ENCODE measurements around the gene SLC43A3.

Gene SLC43A3

DNA sequence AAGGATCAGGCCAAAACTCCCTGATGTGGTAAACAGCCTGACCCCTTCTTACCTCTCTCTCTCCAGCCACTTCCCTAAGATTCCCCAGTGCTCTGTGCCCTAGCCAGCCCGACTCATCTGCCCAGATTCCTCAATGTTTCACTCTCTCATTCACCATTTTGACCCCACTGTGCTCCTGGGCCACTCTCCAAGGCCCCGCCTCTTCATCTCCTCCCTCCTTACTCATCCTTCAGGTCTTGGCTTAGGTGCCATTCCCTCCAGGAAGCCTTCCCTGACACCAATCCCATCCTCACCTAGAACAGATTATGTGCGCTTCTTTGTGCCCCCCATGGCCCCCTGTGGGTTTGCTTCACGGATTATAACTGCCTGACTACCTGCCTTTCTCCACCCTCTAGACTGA, 13.2 kb downstream of the SLC43A3 start:
- TF ChIP-seq, protein P1, sequence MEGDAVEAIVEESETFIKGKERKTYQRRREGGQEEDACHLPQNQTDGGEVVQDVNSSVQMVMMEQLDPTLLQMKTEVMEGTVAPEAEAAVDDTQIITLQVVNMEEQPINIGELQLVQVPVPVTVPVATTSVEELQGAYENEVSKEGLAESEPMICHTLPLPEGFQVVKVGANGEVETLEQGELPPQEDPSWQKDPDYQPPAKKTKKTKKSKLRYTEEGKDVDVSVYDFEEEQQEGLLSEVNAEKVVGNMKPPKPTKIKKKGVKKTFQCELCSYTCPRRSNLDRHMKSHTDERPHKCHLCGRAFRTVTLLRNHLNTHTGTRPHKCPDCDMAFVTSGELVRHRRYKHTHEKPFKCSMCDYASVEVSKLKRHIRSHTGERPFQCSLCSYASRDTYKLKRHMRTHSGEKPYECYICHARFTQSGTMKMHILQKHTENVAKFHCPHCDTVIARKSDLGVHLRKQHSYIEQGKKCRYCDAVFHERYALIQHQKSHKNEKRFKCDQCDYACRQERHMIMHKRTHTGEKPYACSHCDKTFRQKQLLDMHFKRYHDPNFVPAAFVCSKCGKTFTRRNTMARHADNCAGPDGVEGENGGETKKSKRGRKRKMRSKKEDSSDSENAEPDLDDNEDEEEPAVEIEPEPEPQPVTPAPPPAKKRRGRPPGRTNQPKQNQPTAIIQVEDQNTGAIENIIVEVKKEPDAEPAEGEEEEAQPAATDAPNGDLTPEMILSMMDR (IDR thresholded peaks at IDR 0.05; ENCODE audit: control extremely low read depth, extremely low read depth, low read depth, missing control alignments): no peak
- ChIA-PET POLR2A (no interaction called here), CTCF (no interaction called here)
- DNase-seq (ENCODE audit: extremely low spot score): no peak

DNA sequence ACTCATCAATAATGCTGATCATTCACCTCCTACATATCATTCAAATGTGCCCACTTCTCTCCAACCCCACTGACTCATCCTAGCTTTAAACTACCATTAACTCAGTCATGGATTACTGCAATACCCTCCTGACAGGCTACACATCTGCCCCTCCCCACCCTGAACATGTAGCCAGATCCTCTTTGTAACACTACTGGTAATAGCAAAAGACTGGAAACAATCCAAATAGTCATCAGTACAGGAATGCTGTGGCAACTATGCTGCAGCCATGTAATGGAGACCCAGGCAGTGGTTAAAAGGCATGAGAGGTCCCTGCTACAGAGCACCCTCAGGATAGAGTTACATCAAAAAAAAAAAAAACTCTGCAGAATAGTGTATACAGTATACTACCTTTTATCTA, 16.6 kb downstream of the SLC43A3 start:
- CTCF ChIA-PET: interaction anchor here (1.5 to 2.5 kb wide), 3 partner anchors 9 to 12 kb away, joined by 4 to 13 read pairs (median 4); no protein-coding TSS in a partner anchor
- DNase-seq (ENCODE audit: extremely low spot score): no peak
- POLR2A ChIA-PET: interaction anchor here (1.4 kb wide), 1 partner anchor 14 kb away, joined by 4 read pairs; no protein-coding TSS in a partner anchor
- TF ChIP-seq, protein P1 (IDR thresholded peaks at IDR 0.05; ENCODE audit: control extremely low read depth, extremely low read depth, low read depth, missing control alignments): no peak

DNA sequence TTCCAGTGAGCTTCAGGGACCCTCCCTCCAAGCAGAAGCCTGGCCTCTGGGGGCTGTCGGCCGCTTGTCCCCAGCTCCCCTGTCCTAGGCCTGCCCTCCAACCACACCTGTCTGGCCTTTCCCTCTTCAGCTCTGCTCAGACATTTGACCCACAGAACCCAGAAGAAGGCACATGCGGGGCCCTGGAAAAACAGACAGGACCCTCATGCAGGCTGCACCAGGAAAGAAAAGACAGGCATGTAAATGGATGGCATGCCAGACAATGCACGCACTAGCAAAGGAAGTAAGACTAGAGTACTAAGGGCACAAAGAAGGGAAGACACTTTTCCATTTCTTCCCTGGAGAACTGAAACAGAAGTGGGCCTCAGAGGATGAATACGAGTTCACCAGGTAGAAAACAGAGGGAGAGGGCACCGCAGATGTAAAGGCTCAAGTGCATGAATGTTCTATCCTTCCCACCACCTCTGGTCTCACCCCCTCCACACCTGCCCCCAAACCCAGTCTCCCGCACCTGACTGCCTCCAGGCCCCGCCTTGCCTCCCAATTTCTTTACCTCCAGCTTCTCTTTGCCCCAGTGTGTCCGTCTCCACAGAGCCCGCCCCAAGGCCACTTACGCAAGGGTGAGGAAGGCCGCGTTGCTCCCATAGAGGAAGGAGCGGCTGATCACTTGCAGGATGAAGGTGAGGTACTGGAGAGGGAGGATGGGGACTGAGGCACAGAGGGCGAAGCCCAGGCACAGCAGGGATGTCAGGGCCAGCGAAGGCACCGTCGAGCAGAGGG, 17.4 kb downstream of the SLC43A3 start:
- no peak for DNase-seq (ENCODE audit: extremely low spot score)
- CTCF ChIA-PET: interaction anchor here (0.9 to 2.5 kb wide), 8 partner anchors 8 to 118 kb away, joined by 3 to 13 read pairs (median 4); no protein-coding TSS in a partner anchor

DNA sequence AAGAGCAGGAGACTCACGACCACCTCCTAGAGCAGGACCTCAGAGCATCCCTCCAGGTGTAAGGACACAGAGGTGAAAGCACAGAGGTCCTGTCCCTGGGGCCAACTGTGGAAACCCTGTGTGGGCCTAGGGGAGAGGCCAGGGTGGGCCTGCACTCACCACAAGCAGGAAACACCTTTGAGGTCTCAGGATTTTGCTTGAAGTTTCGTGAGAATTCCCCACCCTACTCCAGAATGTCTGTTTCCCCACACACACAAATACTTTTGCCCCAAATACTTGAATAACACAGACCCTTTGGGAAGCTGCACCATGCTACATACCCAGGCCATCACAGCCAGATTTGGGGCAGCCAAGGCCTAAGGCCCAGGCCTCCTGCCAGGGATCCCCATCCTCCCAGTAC, 18.1 kb downstream of the SLC43A3 start:
- TF ChIP-seq, protein P1 (IDR thresholded peaks at IDR 0.05; ENCODE audit: control extremely low read depth, extremely low read depth, low read depth, missing control alignments): no peak
- ChIA-PET CTCF (interaction anchor here (0.9 to 2.5 kb wide), 8 partner anchors 8 to 118 kb away, joined by 3 to 13 read pairs (median 4); no protein-coding TSS in a partner anchor), POLR2A (interaction anchor here (1.0 to 1.3 kb wide), 4 partner anchors 10 to 16 kb away, joined by 3 to 7 read pairs (median 3); no protein-coding TSS in a partner anchor)
- DNase-seq (ENCODE audit: extremely low spot score): no peak

More for the DNA sequence above, 17.4 kb downstream of the SLC43A3 start:
- TF ChIP-seq, protein P1 (IDR thresholded peaks at IDR 0.05; ENCODE audit: control extremely low read depth, extremely low read depth, low read depth, missing control alignments): no peak
- POLR2A ChIA-PET: interaction anchor here (1.0 to 1.4 kb wide), 4 partner anchors 9 to 15 kb away, joined by 3 to 4 read pairs (median 3); no protein-coding TSS in a partner anchor

DNA sequence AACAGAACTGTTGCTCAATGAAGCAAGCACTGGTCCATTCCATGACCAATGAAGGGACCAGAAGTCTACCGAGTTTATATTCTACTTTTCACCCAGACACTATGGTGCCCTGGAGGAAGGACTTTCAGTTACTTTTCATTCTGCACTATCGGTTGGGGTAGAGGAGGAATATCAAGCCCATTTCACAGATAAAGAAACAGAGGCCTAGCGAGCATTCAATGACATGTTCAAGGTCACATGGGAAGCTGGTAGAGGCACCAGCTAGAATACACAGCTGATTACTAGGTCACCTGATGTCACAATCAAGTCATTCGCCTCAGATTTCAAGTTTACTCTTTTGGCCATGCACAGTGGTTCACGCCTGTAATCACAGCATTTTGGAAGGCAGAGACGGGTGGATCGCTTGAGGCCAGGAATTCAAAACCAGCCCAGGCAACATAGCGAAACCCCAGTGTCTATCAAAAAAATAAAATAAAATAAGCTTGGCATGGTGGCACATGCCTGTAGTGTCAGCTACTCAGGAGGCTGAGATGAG, 18.9 kb downstream of the SLC43A3 start:
- POLR2A ChIA-PET: interaction anchor here (1.0 kb wide), 1 partner anchor 17 kb away, joined by 7 read pairs; no protein-coding TSS in a partner anchor
- TF ChIP-seq, protein P1 (IDR thresholded peaks at IDR 0.05; ENCODE audit: control extremely low read depth, extremely low read depth, low read depth, missing control alignments): no peak
- no peak for DNase-seq (ENCODE audit: extremely low spot score)
- CTCF ChIA-PET: interaction anchor here (1.2 to 2.5 kb wide), 3 partner anchors 11 to 119 kb away, joined by 4 to 13 read pairs (median 6); no protein-coding TSS in a partner anchor

Measured in GM10248 (cell line).